Measurements from ENCODE around the gene RGPD6.
"Not testable (repeated sequence)": the region's sequence is repeated elsewhere in the genome, so short reads cannot be mapped to it uniquely, and the experiment has no call there.

- TF ChIP-seq CTCF (optimal IDR thresholded peaks at IDR 0.05 in 1 of 3, IDR thresholded peaks at IDR 0.05 in 1 of 3, conservative IDR thresholded peaks at IDR 0.05 in 1 of 3; ENCODE audit: extremely low read depth in 1 of 3, insufficient read depth in 2 of 3, low read length in 3 of 3); EZH2 (IDR thresholded peaks at IDR 0.05; ENCODE audit: low read length): not testable (repeated sequence)
Measured at GRCh38 chr2:110591973-110592372, 15.0 kb upstream of the RGPD6 start.
